ENCODE measurements around the gene EEF1A2.

The EEF1A2 gene

DNA sequence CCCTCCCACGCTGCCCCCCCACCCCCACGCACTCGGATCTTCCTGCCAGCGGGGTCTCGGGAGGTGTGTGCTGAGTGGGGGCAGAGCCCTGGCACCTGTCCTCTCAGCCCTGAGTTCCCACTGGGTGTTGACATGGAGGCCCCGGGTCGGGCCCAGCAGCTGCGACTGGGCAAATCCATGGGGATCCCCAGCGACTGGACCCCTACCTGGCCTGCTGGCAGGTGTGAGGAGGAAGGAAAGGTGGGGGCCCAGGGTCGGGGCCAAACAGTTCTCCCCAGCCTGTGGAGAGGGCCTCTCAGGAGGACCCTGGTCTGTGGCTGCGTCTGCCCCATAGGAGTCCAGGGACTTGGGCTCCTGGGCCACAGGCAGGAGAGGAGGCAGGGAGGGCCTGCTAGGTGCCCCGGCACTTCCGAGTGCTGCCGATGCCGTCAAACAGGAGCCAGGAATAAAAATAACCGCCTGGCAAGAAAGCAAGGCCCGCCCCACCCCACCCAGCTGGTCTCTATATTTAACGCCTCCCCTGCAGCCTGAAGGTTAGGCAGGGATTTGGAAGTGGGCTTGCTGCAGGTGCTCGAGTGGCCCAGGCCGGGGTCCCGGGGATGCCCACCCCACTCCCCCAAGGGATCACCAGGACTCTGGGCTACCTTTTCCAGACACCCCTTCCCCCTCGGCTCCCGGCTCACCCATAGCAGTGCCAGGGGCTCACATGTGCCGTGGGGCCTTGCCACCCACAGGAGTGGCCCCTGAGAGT is 1.4 kb upstream of the EEF1A2 start:
- no peak for DNase-seq (ENCODE audit: low read depth in 2 of 2)

GRCh38 chr20:63499338-63499969 is 571 bp upstream of the EEF1A2 start:
- no peak for DNase-seq (ENCODE audit: low read depth in 2 of 2)

- DNase-seq (ENCODE audit: low read depth in 2 of 2), result no peak
These were observed 642 bp downstream of the EEF1A2 start for GRCh38 chr20:63497946-63498935.

DNA sequence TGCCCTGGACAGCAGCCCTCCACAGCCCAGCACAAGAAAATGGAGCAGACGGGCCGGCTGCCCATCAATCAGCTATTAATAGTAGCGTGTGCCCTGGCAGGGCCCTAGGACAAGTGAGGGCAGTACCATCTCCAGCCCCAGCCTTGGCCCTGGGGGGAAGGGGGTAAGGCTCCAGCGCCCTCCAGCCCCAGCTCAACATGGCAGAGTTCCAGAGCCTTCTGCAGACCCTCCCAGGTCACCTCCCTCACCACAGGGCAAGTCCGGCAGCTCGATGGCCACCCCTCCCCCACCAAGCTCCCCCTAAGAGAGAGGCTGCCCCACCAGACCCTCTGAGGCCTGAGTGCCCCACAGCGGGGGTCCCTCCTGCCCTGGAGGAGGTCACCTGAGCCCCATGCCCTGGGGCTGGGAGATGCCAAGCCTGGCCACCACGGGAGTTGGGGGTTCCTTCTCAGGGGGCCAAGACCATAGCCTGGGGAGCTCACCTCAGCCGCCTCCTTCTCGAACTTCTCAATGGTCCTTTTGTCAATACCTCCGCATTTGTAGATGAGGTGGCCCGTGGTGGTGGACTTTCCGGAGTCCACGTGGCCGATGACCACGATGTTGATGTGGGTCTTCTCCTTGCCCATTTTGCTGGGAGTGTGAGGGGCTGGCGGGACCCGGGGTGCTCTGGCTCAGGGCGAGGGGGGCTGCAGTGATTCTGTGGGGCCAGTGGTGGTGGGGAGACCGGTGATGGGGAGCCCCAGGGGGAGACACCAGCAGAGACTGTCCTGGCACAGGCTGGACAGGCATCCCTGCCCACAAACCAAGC is 1.5 kb downstream of the EEF1A2 start:
- DNase-seq (ENCODE audit: low read depth in 2 of 2), result no peak

GRCh38 chr20:63496596-63497120 is 2.2 kb downstream of the EEF1A2 start:
- no peak for DNase-seq (ENCODE audit: low read depth in 2 of 2)

DNA sequence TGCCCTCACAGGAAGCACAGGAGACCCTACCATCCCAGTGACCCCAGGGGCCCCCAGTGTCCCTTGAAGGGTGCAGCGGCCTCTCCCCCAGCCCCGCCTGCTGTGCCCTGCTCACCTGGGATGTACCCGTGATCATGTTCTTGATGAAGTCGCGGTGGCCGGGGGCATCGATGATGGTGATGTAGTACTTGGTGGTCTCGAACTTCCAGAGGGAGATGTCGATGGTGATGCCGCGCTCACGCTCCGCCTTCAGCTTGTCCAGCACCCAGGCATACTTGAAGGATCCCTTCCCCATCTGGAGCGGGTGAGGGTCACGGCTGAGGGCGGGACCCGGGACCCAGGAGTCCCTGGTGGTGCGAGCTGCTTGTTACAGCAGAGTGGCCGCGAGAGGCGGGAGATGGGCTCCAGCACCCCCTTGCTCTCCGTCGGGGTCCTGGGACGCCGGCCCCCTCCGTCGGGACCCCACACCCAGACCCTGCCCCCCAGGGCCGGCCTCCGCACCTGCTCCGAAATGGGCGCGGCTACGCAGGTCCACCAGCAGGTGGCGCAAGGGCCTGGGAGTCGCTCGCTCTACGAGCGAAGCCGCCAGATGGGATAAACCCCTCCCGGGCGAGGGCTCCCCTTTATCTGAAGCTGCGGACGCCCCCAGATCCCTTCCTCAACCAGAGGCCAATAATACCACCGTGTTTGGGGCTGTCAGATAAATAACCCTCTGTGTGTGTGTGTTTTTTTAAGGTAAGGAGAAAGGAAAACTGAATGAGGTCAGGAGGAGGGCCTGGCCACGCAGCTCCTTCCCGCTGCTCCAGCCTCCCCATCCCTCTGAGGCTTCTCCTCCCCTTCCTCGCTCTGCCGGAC is 2.9 kb downstream of the EEF1A2 start:
- peak; percentile 47 to 72 for DNase-seq (ENCODE audit: low read depth in 2 of 2)

DNA sequence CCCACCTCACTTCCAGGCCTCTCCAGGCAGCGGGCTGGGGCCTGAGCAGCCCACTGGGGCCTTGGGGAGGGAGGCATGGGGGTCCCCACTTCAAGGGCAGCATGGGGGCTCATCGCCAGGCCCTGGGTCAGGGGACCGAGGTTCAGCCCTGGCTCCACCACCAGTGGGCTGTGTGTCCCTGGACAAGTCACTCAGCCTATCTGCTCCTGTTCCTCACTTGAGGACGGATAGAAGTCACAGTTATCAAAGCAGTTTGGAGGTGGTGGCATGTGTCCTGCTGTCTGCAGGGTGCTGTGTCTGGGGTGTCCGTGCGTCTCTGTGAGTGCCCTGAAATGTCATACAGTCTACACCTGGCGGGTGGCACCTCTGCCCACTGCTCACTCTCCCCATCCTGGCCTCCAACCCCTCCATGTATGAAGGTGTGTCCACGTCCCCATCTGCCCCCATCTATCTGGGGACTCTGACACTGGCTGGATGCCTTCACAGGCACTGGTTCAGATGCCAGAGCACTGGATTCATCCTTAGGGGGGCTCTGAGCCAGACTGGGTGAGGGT is 3.6 kb downstream of the EEF1A2 start:
- no peak for DNase-seq (ENCODE audit: low read depth in 2 of 2)

DNA sequence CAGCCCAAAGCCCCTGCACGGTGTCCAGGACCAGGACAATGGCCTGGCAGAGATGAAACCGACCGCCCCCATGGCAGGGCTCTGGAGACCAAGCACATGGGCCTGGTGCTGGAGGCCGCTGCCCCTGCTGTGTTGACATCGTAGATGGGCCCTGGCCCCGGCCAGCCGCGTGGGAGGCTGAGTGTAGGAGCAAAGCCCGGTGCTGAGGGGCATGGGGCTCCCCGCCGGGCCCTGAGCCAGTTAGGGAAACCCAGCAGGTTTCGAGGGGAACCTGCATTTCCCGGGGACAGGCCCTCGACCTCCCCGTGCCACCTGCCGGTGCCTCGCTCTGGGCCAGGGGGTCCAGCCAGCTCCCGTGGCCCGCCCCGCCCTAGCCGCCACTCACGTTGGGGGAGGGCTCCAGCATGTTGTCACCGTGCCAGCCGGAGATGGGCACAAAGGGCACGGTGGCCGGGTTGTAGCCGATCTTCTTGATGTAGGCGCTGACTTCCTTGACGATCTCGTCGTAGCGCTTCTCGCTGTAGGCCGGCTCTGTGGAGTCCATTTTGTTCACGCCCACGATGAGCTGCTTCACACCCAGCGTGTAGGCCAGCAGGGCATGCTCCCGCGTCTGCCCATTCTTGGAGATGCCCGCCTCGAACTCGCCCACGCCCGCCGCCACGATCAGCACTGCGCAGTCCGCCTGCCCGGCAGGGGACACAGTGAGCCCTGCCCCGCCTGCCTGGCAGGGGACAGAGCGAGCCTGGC is 4.3 kb downstream of the EEF1A2 start:
- no peak for DNase-seq (ENCODE audit: low read depth in 2 of 2)

GRCh38 chr20:63494084-63494419 is 4.8 kb downstream of the EEF1A2 start:
- no peak for DNase-seq (ENCODE audit: low read depth in 2 of 2)

DNA sequence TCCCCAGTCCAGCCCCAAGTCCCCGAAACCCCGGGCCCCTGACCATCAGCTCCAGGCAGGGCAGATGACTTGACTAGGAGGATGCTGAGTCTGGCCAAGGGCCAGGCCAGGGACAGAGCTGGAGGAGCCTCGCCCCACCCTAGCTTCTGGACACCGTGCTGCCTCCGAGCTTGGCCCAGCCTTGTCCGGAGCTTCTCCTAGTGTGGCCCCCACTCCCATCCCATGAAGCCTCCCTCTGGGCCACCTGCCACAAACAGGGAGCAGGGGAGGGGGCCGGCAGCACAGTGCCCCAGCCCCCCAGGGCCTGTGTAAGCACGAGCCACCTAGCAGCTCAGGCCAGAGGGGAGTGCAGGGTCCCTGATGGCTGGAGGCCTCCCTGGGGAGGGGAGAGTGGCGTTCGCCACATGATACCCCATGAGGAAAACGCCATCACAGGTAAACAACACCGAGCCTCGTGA is 5.3 kb downstream of the EEF1A2 start:
- no peak for DNase-seq (ENCODE audit: low read depth in 2 of 2)

GRCh38 chr20:63492982-63493381 is 5.9 kb downstream of the EEF1A2 start:
- no peak for DNase-seq (ENCODE audit: low read depth in 2 of 2)

DNA sequence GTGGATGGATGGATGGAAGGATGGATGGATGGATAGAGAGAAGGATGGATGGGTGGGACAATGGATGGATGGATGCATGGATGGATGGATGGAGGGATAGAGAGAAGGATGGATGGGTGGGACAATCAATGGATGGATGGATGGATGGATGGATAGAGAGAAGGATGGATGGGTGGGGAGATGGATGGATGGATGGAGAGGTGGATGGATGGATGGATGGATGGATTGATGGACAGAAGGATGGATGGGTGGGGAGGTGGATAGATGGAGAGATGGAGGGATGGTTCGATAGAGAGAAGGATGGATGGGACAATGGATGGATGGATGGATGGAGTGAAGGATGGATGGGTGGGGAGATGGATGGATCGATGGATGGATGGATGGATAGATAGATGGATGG is 6.4 kb downstream of the EEF1A2 start:
- no peak for DNase-seq (ENCODE audit: low read depth in 2 of 2)

- no peak for DNase-seq (ENCODE audit: low read depth in 2 of 2)
These were observed 7.2 kb downstream of the EEF1A2 start for GRCh38 chr20:63491635-63492230.

DNA sequence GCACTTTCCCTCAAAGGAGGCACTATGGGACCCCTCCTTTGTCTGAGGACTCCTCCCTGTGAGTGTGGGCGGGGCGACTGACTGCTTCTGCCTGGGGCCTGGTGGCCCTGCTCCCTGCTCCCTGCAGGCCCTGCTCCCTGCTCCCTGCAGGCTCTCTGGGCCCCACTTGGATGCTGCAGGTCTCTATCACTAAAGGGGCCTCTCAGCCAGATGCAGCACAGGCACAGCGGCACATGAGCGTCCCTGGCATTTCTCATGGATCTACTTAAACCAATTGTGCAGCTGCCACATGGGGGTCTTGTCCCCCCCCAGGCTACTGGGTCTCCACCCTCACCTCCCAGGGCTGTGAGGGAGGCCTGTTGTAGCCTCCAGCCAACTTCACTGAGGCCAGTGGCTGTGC is 7.8 kb downstream of the EEF1A2 start:
- DNase-seq (ENCODE audit: low read depth in 2 of 2), result no peak

DNA sequence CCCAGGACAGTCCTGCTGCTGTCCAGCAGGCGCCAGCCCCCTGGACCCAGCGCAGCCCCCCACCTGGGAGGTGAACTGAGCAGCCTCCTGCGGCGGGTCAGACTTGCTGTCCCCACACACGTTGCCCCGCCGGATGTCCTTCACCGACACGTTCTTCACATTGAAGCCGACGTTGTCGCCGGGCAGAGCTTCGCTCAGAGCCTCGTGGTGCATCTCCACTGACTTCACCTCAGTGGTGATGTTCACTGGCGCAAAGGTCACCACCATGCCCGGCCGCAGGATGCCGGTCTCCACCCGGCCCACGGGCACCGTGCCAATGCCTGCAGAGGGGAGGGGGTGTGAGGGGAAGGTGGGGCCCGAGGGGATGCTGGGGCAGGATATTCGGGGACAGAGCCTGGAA is 8.5 kb downstream of the EEF1A2 start:
- DNase-seq (ENCODE audit: low read depth in 2 of 2), result no peak

GRCh38 chr20:63488315-63489251 is 10.3 kb downstream of the EEF1A2 start:
- no peak for DNase-seq (ENCODE audit: low read depth in 2 of 2)

- no peak for DNase-seq (ENCODE audit: low read depth in 2 of 2)
These were observed 11.1 kb downstream of the EEF1A2 start for GRCh38 chr20:63487781-63488241.

All from stimulated activated CD4-positive, alpha-beta T cell treated with anti-CD3 and anti-CD28 coated beads, Interleukin-12 subunit alpha, Interleukin-12 subunit beta, amount 100 ng/mL, for 24 hours (primary cell).